Measurements from ENCODE around the gene LRRC75A.

DNA sequence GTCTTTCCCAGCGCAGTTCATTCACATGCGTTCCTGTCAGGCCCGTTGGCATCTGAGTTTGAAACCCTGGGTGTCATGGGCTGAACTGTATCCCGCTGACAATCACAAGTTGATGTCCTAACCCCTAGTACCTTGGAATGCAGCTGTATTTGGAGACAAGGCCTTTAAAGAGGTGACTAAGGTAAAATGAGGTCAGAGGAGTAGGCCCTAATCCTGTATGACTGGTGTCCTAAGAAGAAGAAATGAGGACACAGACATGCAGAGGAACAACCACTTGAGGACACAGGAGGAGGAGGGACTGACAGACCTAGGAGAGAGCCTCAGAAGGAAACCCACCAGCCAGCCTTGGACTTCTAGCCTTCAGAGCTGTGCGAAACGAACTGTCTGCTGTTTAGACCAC lies 43.5 kb downstream of the LRRC75A start:
- TF ChIP-seq, protein P1, sequence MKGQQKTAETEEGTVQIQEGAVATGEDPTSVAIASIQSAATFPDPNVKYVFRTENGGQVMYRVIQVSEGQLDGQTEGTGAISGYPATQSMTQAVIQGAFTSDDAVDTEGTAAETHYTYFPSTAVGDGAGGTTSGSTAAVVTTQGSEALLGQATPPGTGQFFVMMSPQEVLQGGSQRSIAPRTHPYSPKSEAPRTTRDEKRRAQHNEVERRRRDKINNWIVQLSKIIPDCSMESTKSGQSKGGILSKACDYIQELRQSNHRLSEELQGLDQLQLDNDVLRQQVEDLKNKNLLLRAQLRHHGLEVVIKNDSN (IDR thresholded peaks at IDR 0.05): no peak
- no peak for TF ChIP-seq YY1 (IDR thresholded peaks at IDR 0.05; ENCODE audit: low read depth)
- no peak for TF ChIP-seq CEBPB (IDR thresholded peaks at IDR 0.05)
- TF ChIP-seq, protein P2, sequence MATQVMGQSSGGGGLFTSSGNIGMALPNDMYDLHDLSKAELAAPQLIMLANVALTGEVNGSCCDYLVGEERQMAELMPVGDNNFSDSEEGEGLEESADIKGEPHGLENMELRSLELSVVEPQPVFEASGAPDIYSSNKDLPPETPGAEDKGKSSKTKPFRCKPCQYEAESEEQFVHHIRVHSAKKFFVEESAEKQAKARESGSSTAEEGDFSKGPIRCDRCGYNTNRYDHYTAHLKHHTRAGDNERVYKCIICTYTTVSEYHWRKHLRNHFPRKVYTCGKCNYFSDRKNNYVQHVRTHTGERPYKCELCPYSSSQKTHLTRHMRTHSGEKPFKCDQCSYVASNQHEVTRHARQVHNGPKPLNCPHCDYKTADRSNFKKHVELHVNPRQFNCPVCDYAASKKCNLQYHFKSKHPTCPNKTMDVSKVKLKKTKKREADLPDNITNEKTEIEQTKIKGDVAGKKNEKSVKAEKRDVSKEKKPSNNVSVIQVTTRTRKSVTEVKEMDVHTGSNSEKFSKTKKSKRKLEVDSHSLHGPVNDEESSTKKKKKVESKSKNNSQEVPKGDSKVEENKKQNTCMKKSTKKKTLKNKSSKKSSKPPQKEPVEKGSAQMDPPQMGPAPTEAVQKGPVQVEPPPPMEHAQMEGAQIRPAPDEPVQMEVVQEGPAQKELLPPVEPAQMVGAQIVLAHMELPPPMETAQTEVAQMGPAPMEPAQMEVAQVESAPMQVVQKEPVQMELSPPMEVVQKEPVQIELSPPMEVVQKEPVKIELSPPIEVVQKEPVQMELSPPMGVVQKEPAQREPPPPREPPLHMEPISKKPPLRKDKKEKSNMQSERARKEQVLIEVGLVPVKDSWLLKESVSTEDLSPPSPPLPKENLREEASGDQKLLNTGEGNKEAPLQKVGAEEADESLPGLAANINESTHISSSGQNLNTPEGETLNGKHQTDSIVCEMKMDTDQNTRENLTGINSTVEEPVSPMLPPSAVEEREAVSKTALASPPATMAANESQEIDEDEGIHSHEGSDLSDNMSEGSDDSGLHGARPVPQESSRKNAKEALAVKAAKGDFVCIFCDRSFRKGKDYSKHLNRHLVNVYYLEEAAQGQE (IDR thresholded peaks at IDR 0.05; ENCODE audit: low read depth): no peak
- TF ChIP-seq TAF1 (IDR thresholded peaks at IDR 0.05; ENCODE audit: low read depth): no peak
- TF ChIP-seq, protein P3, sequence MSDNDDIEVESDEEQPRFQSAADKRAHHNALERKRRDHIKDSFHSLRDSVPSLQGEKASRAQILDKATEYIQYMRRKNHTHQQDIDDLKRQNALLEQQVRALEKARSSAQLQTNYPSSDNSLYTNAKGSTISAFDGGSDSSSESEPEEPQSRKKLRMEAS (IDR thresholded peaks at IDR 0.05): no peak
- no peak for TF ChIP-seq EP300 (IDR thresholded peaks at IDR 0.05; ENCODE audit: borderline replicate concordance)
- TF ChIP-seq TCF12 (IDR thresholded peaks at IDR 0.05; ENCODE audit: low read depth): no peak
- no peak for TF ChIP-seq CREB1 (IDR thresholded peaks at IDR 0.05; ENCODE audit: low read depth)
- no peak for TF ChIP-seq FOXM1 (IDR thresholded peaks at IDR 0.05; ENCODE audit: borderline replicate concordance, low read depth)
- TF ChIP-seq NFIC (IDR thresholded peaks at IDR 0.05): no peak

All from Ishikawa (cell line).